Peyer's patch (tissue), 4 donors: Measurements from ENCODE around the gene NCK2.

Source experiments
- CTCF ChIP-seq, 6 experiments: fragments of 450-650 bp in 4 of 6; fragments of 200-600 bp in 2 of 6; sonication (generic) in 1 of 6; IDR thresholded peaks; one replicate each; pipeline ENCODE4 v1.5.1; 2017 to 2019; ENCODE audit warnings: antibody characterized with exemption in 6 of 6, mild to moderate bottlenecking in 3 of 6, moderate library complexity in 1 of 6
- POLR2A ChIP-seq, 2 donors: fragments of 450-650 bp; IDR thresholded peaks; one replicate each; pipeline ENCODE4 v1.5.1; 2017; ENCODE audit warnings: antibody characterized with exemption in 2 of 2, mild to moderate bottlenecking in 2 of 2, moderate library complexity in 2 of 2

- TF ChIP-seq POLR2A (IDR thresholded peaks at IDR 0.05) (no peak), CTCF (IDR thresholded peaks at IDR 0.05) (no peak)
These were observed 19.3 kb upstream of the NCK2 start for GRCh38 chr2:105725388-105725787.
